Hepatocyte (in vitro differentiated cells): ENCODE results near the gene NFILZ. TPM values are rescaled to one million over a fixed set of nuclear protein-coding genes. Genes with fewer than 3 reads are reported as not detected.
"Not testable (repeated sequence)": the region's sequence is repeated elsewhere in the genome, so short reads cannot be mapped to it uniquely, and the experiment has no call there.

Experiments
- DNase-seq: peaks from one replicate; pipeline ENCODE4 v3.0.0-alpha.2; 2016; ENCODE audit warnings: low spot score
- H2AFZ ChIP-seq: fragments of 200-600 bp; sonication (generic); 2 replicates; pipeline ENCODE4 v1.6.0; 2016; ENCODE audit warnings: antibody characterized with exemption, mild to moderate bottlenecking
- H3K27ac ChIP-seq: fragments of 200-600 bp; sonication (generic); 2 replicates; pipeline ENCODE4 v1.5.1; 2016; ENCODE audit warnings: mild to moderate bottlenecking
- H3K27me3 ChIP-seq: fragments of 200-600 bp; sonication (generic); 2 replicates; pipeline ENCODE4 v1.6.1; 2016
- H3K36me3 ChIP-seq: fragments of 200-600 bp; sonication (generic); replicated peaks from 2 replicates; pipeline ENCODE4 v1.5.1; 2016; ENCODE audit warnings: low read depth; ENCODE audit not compliant: insufficient read depth
- H3K4me1 ChIP-seq: fragments of 200-600 bp; sonication (generic); 2 replicates; pipeline ENCODE4 v1.5.1; 2016; ENCODE audit warnings: mild to moderate bottlenecking, moderate library complexity; ENCODE audit not compliant: insufficient read depth
- H3K4me2 ChIP-seq: fragments of 200-600 bp; sonication (generic); 2 replicates; pipeline ENCODE4 v1.6.0; 2016
- H3K4me3 ChIP-seq: fragments of 200-600 bp; sonication (generic); 2 replicates; pipeline ENCODE4 v1.5.1; 2016; ENCODE audit warnings: mild to moderate bottlenecking
- H3K79me2 ChIP-seq: fragments of 200-600 bp; sonication (generic); 2 replicates; pipeline ENCODE4 v1.6.0; 2017; ENCODE audit warnings: mild to moderate bottlenecking
- H3K9me2 ChIP-seq: fragments of 200-600 bp; sonication (generic); replicated peaks from 2 replicates; pipeline ENCODE4 v1.6.0; 2017; ENCODE audit warnings: mild to moderate bottlenecking; ENCODE audit not compliant: insufficient read depth
- H3K9me3 ChIP-seq: fragments of 200-600 bp; sonication (generic); 2 replicates; pipeline ENCODE4 v1.5.1; 2016; ENCODE audit warnings: low read depth, mild to moderate bottlenecking
- H4K20me1 ChIP-seq: fragments of 200-600 bp; sonication (generic); 2 replicates; pipeline ENCODE4 v1.6.0; 2016; ENCODE audit warnings: mild to moderate bottlenecking; ENCODE audit not compliant: insufficient read depth, poor library complexity, severe bottlenecking
- EZH2 ChIP-seq: fragments of 200-600 bp; sonication (generic); IDR thresholded peaks from 2 replicates; pipeline ENCODE4 v1.6.1; 2016; ENCODE audit warnings: antibody characterized with exemption, mild to moderate bottlenecking, borderline replicate concordance
- EZH2phosphoT487 ChIP-seq: fragments of 200-600 bp; sonication (generic); IDR thresholded peaks from one replicate; pipeline ENCODE4 v1.6.1; 2018; ENCODE audit warnings: antibody characterized with exemption, mild to moderate bottlenecking, low read depth, moderate library complexity; ENCODE audit not compliant: unreplicated experiment, severe bottlenecking
- WGBS: methylation state at CpG from one replicate; pipeline ENCODE4 v1.1.6; 2016; ENCODE audit warnings: low lambda C conversion rate; ENCODE audit errors: missing lambda C conversion rate; 5-methylcytosine and 5-hydroxymethylcytosine counted together
- polyA plus RNA-seq: library from polyadenylated mRNA; unstranded; fragments of >200 nt; fragmentation: Nextera tagmentation; extraction: Ambion mirVana; gene quantifications from 2 replicates; pipeline ENCODE4 v1.2.1, GENCODE V29; 2016
- total RNA-seq: library from RNA; depleted of rRNA; stranded (reverse); fragments of >200 nt; gene quantifications from 2 replicates; pipeline ENCODE4 v1.2.3, GENCODE V29; 2014
- TF ChIP-seq, protein P1 (sequence below): fragments of 200-600 bp; sonication (generic); IDR thresholded peaks from 2 replicates; pipeline ENCODE4 v1.5.1; 2016; ENCODE audit warnings: antibody characterized with exemption, mild to moderate bottlenecking; ENCODE audit not compliant: poor library complexity

Gene NFILZ
- total and polyA plus RNA-seq, 2 experiments from 2014 or later = not detected

DNA sequence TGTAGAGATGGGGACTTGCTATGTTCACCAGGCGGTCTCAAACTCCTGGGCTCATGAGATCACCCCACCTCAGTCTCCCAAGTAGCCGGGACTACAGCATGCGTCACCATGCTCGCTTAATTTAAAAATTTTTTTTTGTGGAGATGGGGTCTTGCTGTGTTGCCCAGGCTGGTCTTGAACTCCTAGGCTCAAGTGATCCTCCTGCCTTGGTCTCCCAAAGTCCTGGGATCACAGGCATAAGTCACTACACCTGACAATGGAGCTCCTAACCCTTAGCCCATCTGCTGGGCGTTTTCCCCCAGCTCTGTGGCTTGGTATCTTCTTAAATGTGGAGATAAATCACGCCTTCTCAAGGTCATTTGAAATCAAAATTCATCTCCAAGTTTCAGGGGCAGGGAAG, 13.6 kb upstream of the NFILZ start:
- 84% methylated on average over 6 of the region's 6 CpGs for WGBS

GRCh38 chr19:8617325-8617724, 13.1 kb upstream of the NFILZ start:
- H3K4me1 ChIP-seq, H3K4me2 ChIP-seq, H3K36me3 ChIP-seq, H3K9me3 ChIP-seq, H3K27ac ChIP-seq, H4K20me1 ChIP-seq, H3K27me3 ChIP-seq, H3K4me3 ChIP-seq, H3K9me2 ChIP-seq, H3K79me2 ChIP-seq, DNase-seq, H2AFZ ChIP-seq: not testable (repeated sequence)
- 71% methylated on average over 15 of the region's 15 CpGs for WGBS

More for the DNA sequence above, 13.6 kb upstream of the NFILZ start:
- Histone ChIP-seq H3K27ac (no peak overlapping the region), H3K4me3 (no peak overlapping the region), H3K36me3 (no peaks in the 10 kb centered on the region), H2AFZ (no peak overlapping the region), H4K20me1 (no peaks in the 10 kb centered on the region), H3K9me3 (no peaks in the 10 kb centered on the region), H3K79me2 (no peaks in the 10 kb centered on the region), H3K9me2 (no peaks in the 10 kb centered on the region), H3K4me2 (no peak overlapping the region), H3K4me1 (peaks cover under 1% of the 10 kb centered on the region), H3K27me3 (no peaks in the 10 kb centered on the region)
- no peak for DNase-seq
- TF ChIP-seq, protein P1, sequence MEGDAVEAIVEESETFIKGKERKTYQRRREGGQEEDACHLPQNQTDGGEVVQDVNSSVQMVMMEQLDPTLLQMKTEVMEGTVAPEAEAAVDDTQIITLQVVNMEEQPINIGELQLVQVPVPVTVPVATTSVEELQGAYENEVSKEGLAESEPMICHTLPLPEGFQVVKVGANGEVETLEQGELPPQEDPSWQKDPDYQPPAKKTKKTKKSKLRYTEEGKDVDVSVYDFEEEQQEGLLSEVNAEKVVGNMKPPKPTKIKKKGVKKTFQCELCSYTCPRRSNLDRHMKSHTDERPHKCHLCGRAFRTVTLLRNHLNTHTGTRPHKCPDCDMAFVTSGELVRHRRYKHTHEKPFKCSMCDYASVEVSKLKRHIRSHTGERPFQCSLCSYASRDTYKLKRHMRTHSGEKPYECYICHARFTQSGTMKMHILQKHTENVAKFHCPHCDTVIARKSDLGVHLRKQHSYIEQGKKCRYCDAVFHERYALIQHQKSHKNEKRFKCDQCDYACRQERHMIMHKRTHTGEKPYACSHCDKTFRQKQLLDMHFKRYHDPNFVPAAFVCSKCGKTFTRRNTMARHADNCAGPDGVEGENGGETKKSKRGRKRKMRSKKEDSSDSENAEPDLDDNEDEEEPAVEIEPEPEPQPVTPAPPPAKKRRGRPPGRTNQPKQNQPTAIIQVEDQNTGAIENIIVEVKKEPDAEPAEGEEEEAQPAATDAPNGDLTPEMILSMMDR = no peak
- TF ChIP-seq EZH2 = no peak
- no peak for TF ChIP-seq EZH2phosphoT487

DNA sequence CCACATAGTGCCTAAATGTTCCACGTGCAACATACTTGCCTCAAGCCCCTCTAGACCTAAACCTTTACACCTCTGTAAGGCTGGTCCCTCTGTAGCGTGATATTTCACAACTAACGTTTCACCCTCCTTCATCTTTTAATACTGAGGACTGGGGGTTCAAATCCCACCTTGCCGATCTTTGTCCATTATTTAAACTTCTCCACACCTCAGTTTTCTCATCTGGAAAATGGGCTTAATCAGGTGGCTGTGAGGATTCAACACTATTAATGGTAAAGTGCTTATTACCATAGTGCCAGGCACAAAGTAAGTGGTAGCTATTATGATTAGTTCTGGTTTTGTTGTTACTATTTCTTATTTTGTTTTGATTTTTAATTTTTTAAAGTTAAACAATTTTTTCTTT, 12.4 kb upstream of the NFILZ start:
- Histone ChIP-seq H3K9me2 (no peaks in the 10 kb centered on the region), H3K27ac (no peak overlapping the region), H3K27me3 (no peaks in the 10 kb centered on the region), H3K4me2 (no peak overlapping the region), H3K79me2 (no peaks in the 10 kb centered on the region), H3K36me3 (no peaks in the 10 kb centered on the region), H3K4me1 (no peaks in the 10 kb centered on the region), H2AFZ (no peak overlapping the region), H3K4me3 (no peak overlapping the region), H4K20me1 (no peaks in the 10 kb centered on the region), H3K9me3 (no peaks in the 10 kb centered on the region)
- 88% methylated on average over 4 of the region's 4 CpGs for WGBS
- no peak for TF ChIP-seq EZH2phosphoT487
- TF ChIP-seq, protein P1 = no peak
- DNase-seq = no peak

- WGBS = 67% methylated on average over 8 of the region's 8 CpGs
- no peak overlapping the region for H3K4me2 ChIP-seq
- no peaks in the 10 kb centered on the region for H3K27me3 ChIP-seq
Measured at GRCh38 chr19:8618751-8619150, 11.7 kb upstream of the NFILZ start.

More at GRCh38 chr19:8618751-8619150, 11.7 kb upstream of the NFILZ start:
- Histone ChIP-seq H3K4me3 (no peak overlapping the region), H3K36me3 (no peaks in the 10 kb centered on the region), H3K4me1 (no peaks in the 10 kb centered on the region), H3K27ac (no peak overlapping the region), H4K20me1 (no peaks in the 10 kb centered on the region), H3K9me3 (no peaks in the 10 kb centered on the region), H3K79me2 (no peaks in the 10 kb centered on the region), H3K9me2 (no peaks in the 10 kb centered on the region), H2AFZ (no peak overlapping the region)
- DNase-seq = no peak
- TF ChIP-seq, protein P1 = no peak
- no peak for TF ChIP-seq EZH2
- TF ChIP-seq EZH2phosphoT487 = no peak
